GM12878 (cell line): ENCODE data around the gene LCOR. TPM values are rescaled to one million over a fixed set of nuclear protein-coding genes. Genes with fewer than 3 reads are reported as not detected.

Experiments
- ATAC-seq: fragments of 200-7000 bp; cut with Tn5 transposase; 3 replicates; pipeline ENCODE4 v1.9.1; 2020; ENCODE audit warnings: mild to moderate bottlenecking, moderate library complexity
- BruUV-seq: library from RNA; stranded (reverse); fragments of 400-500 nt; replicated peaks from 2 replicates; lab custom pipeline; 2021; lab: Mats Ljungman, UMichigan
- CTCF ChIA-PET: fragments of 300-600 bp; sonication (Branson Sonifier 250); formaldehyde crosslinking; extraction: SDS; loops from one replicate; lab custom pipeline; 2021; ENCODE audit warnings: inconsistent platforms; lab: Yijun Ruan, JAX
- POLR2A ChIA-PET: fragments of 350-600 bp; formaldehyde crosslinking; extraction: SDS; loops from one replicate; lab custom pipeline; 2021; ENCODE audit warnings: inconsistent platforms; lab: Charles Lee
- RAD21 ChIA-PET: fragments of 300-600 bp; sonication (Branson Sonifier 250); formaldehyde crosslinking; loops from one replicate; lab custom pipeline; 2023; ENCODE audit warnings: antibody characterized with exemption; ENCODE audit not compliant: unreplicated experiment; lab: Charles Lee
- SMC1A ChIA-PET: fragments of 300-600 bp; sonication (Branson Sonifier 250); formaldehyde crosslinking; loops from one replicate; lab custom pipeline; 2023; ENCODE audit not compliant: unreplicated experiment, uncharacterized antibody; lab: Charles Lee
- DNase-seq: peaks from one replicate; pipeline ENCODE4 v3.0.0-alpha.2; 2011; ENCODE audit warnings: low read depth, low spot score
- FAIRE-seq: peaks from 3 replicates; lab custom pipeline; 2011; peaks lifted over from hg19 to GRCh38; lab: Jason Lieb, UNC
- H2AFZ ChIP-seq: 2 replicates; pipeline ENCODE4 v1.6.0; 2011; ENCODE audit warnings: low read depth, low read length, control low read depth; ENCODE audit not compliant: control insufficient read depth
- H3K27ac ChIP-seq: 2 replicates; pipeline ENCODE4 v1.5.1; 2011; ENCODE audit warnings: control low read depth; ENCODE audit not compliant: control insufficient read depth, insufficient read depth
- H3K27me3 ChIP-seq, 2 experiments: replicated peaks in 1 of 2; 2 replicates each; pipeline versions ENCODE4 v1.6.0 to v1.6.1; 2011; ENCODE audit warnings: low read length in 1 of 2; ENCODE audit not compliant: control insufficient read depth in 2 of 2, insufficient read depth in 2 of 2
- H3K36me3 ChIP-seq, 2 experiments: 2 replicates each; pipeline ENCODE4 v1.5.1; 2011; ENCODE audit warnings: low read length in 1 of 2; ENCODE audit not compliant: control insufficient read depth in 2 of 2, insufficient read depth in 2 of 2
- H3K4me1 ChIP-seq: 2 replicates; pipeline ENCODE4 v1.6.1; 2011; ENCODE audit warnings: mild to moderate bottlenecking, low read length, moderate library complexity, mixed read lengths; ENCODE audit not compliant: control insufficient read depth, insufficient read depth
- H3K4me2 ChIP-seq: 2 replicates; pipeline ENCODE4 v1.6.0; 2011; ENCODE audit warnings: control low read depth; ENCODE audit not compliant: control insufficient read depth, insufficient read depth
- H3K4me3 ChIP-seq: fragments of 200-600 bp; sonication (generic); 2 replicates; pipeline ENCODE4 v1.5.1; 2016
- H3K79me2 ChIP-seq: 2 replicates; pipeline ENCODE4 v1.6.0; 2011; ENCODE audit warnings: low read length; ENCODE audit not compliant: control insufficient read depth, insufficient read depth
- H3K9ac ChIP-seq: 2 replicates; pipeline ENCODE4 v1.8.0; 2011; ENCODE audit warnings: low read length, control low read depth, mixed read lengths; ENCODE audit not compliant: control insufficient read depth, insufficient read depth
- H3K9me3 ChIP-seq: replicated peaks from 3 replicates; pipeline ENCODE4 v1.5.1; 2011; ENCODE audit warnings: mild to moderate bottlenecking, low read length; ENCODE audit not compliant: control insufficient read depth, insufficient read depth
- H4K20me1 ChIP-seq: 2 replicates; pipeline ENCODE4 v1.6.0; 2011; ENCODE audit not compliant: control insufficient read depth, insufficient read depth
- BCL11A ChIP-seq: IDR thresholded peaks from 2 replicates; pipeline ENCODE4 v1.6.1; 2011; ENCODE audit warnings: low read depth, low read length
- BHLHE40 ChIP-seq, 2 experiments: fragments of 450-650 bp in 1 of 2; IDR thresholded peaks; 2 replicates each; pipeline ENCODE4 v1.6.1; 2011 to 2017; ENCODE audit warnings: low read depth in 2 of 2, borderline replicate concordance in 1 of 2, improper control_type of control experiment in 1 of 2, low read length in 1 of 2, mild to moderate bottlenecking in 1 of 2
- CHD1 ChIP-seq: IDR thresholded peaks from 2 replicates; pipeline ENCODE4 v1.6.1; 2012; ENCODE audit warnings: low read depth, low read length, improper control_type of control experiment
- EGR1 ChIP-seq, 2 experiments: IDR thresholded peaks; 1 replicate in 1 of 2; 2 replicates in 1 of 2; pipeline ENCODE4 v1.6.1; 2011 to 2012; ENCODE audit warnings: low read depth in 2 of 2, low read length in 2 of 2, borderline replicate concordance in 1 of 2, mild to moderate bottlenecking in 1 of 2, moderate library complexity in 1 of 2
- ESRRA ChIP-seq: IDR thresholded peaks from 2 replicates; pipeline ENCODE4 v1.6.1; 2012; ENCODE audit warnings: mild to moderate bottlenecking, low read length, improper control_type of control experiment
- FOS ChIP-seq: IDR thresholded peaks from 3 replicates; pipeline ENCODE4 v1.6.1; 2011; ENCODE audit warnings: borderline replicate concordance; ENCODE audit not compliant: insufficient read length; ENCODE audit errors: extremely low read depth
- HDGF ChIP-seq: fragments of 450-650 bp; IDR thresholded peaks from 2 replicates; pipeline ENCODE4 v1.6.1; 2016; ENCODE audit warnings: antibody characterized with exemption
- MXI1 ChIP-seq: fragments of 150-350 bp; IDR thresholded peaks from 2 replicates; pipeline ENCODE4 v1.6.1; 2011; ENCODE audit warnings: low read depth, mild to moderate bottlenecking, inconsistent platforms, low read length, improper control_type of control experiment
- RBBP5 ChIP-seq: fragments of 200-600 bp; sonication (generic); conservative IDR thresholded peaks from 2 replicates; pipeline ENCODE4 v1.6.1; 2016
- RUNX3 ChIP-seq: IDR thresholded peaks from 2 replicates; pipeline ENCODE4 v1.6.1; 2012; ENCODE audit warnings: low read length, inconsistent platforms
- SMAD5 ChIP-seq: IDR thresholded peaks from 2 replicates; pipeline ENCODE4 v1.6.1; 2016; ENCODE audit warnings: antibody characterized with exemption, low read depth
- ZBED1 ChIP-seq: IDR thresholded peaks from 2 replicates; pipeline ENCODE4 v1.6.1; 2016; ENCODE audit warnings: borderline replicate concordance
- ZNF207 ChIP-seq: fragments of 450-650 bp; IDR thresholded peaks from 2 replicates; pipeline ENCODE4 v1.6.1; 2014; ENCODE audit warnings: antibody characterized with exemption, mild to moderate bottlenecking, borderline replicate concordance
- WGBS: methylation state at CpG from one replicate; pipeline ENCODE4 v1.1.6; 2016; ENCODE audit warnings: low lambda C conversion rate; ENCODE audit not compliant: insufficient replicate concordance, insufficient coverage; ENCODE audit errors: missing lambda C conversion rate; 5-methylcytosine and 5-hydroxymethylcytosine counted together
- in situ Hi-C: fragments of 300-500 bp; cut with MboI; formaldehyde crosslinking; loops from 9 replicates; pipeline ENCODE4 v1.14.3; 2018; ENCODE audit warnings: mixed read lengths
- intact Hi-C: fragments of 100-400 bp; cut with micrococcal nuclease; formaldehyde crosslinking; loops from one replicate; pipeline ENCODE4 v1.14.2; 2022; ENCODE audit not compliant: unreplicated experiment
- polyA plus RNA-seq, 11 experiments: library from polyadenylated mRNA; depleted of rRNA in 4 of 11; unstranded in 6 of 11; stranded (reverse) in 5 of 11; fragments of >200 nt; fragmentation: Nextera tagmentation in 4 of 11; fragmentation: Illumina TruSeq in 1 of 11; extraction: Ambion mirVana in 4 of 11; extraction: Trizol in 1 of 11; gene quantifications; 1 replicate in 1 of 11; 2 replicates in 10 of 11; pipeline versions ENCODE4 v1.2.1 to v1.2.3, GENCODE V29; 2011 to 2016; ENCODE audit warnings: inconsistent platforms in 2 of 11, missing spikeins in 2 of 11, low read depth in 1 of 11
- total RNA-seq, 4 experiments: library from RNA; depleted of rRNA in 3 of 4; stranded (reverse); fragments of >200 nt in 3 of 4; fragmentation: Illumina TruSeq in 1 of 4; extraction: Trizol in 1 of 4; gene quantifications; 2 replicates each; pipeline versions ENCODE4 v1.2.1 to v1.2.3, GENCODE V29; 2013 to 2021
- TF ChIP-seq, protein P1 (sequence below): IDR thresholded peaks from 2 replicates; pipeline ENCODE4 v1.6.1; 2011; ENCODE audit warnings: low read depth, mild to moderate bottlenecking, low read length, moderate library complexity, borderline replicate concordance; ENCODE audit errors: extremely low read depth
- TF ChIP-seq, protein P2 (sequence below): fragments of 150-350 bp; IDR thresholded peaks from 2 replicates; pipeline ENCODE4 v1.6.1; 2014; ENCODE audit warnings: mild to moderate bottlenecking, low read depth, low read length
- TF ChIP-seq, protein P3 (sequence below): IDR thresholded peaks from 2 replicates; pipeline ENCODE4 v1.6.1; 2012; ENCODE audit warnings: mild to moderate bottlenecking, low read depth, low read length
- TF ChIP-seq, protein P4 (sequence below): IDR thresholded peaks from 2 replicates; pipeline ENCODE4 v1.6.1; 2011; ENCODE audit warnings: borderline replicate concordance, low read depth, mild to moderate bottlenecking, moderate library complexity, low read length; ENCODE audit not compliant: insufficient read depth, poor library complexity, severe bottlenecking

LCOR gene
- total and polyA plus RNA-seq, 10 of the 15 experiments (the other 5 are each of a cell fraction or from before 2014, with no cell fraction given) = 1.6 to 22.0 (median 13.2) TPM

DNA sequence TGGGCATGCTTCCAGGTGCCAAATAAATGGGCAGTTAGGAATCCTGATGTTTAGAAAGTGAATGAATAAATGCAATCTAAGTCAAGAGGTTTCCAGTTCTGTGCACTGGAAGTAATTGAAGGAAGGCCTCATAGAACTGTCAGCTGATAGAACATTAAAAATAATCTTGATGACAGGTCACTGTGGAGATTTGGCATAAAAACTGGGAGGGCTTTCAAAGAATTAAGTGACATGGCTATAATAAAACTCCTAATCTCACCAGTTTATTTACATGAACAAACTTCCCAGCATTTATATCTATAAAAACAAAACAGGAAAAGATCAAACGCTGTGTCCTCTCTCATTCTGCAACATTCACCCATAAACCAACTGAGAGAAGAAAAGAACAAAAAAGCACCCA lies 183.1 kb downstream of the LCOR start:
- Histone ChIP-seq H3K9me3 (no peaks in the 10 kb centered on the region; the same call in 2 of the 3 replicates), H3K4me1 (peaks cover 14% of the 10 kb centered on the region), H3K27me3 (no peaks in the 10 kb centered on the region), H3K79me2 (no peaks in the 10 kb centered on the region), H3K36me3 (no peaks in the 10 kb centered on the region), H4K20me1 (no peaks in the 10 kb centered on the region), H3K4me2 (no peak overlapping the region), H2AFZ (no peak overlapping the region), H3K9ac (no peak overlapping the region), H3K4me3 (no peak overlapping the region), H3K27ac (no peak overlapping the region)
- FAIRE-seq (no peak), ATAC-seq (no peak), DNase-seq (no peak)
- no TSS peak for BruUV-seq
- ChIA-PET CTCF (interaction anchor here (1.7 to 4.7 kb wide), 2 partner anchors 9 to 37 kb away, joined by 4 to 27 read pairs; no protein-coding TSS in a partner anchor), SMC1A (interaction anchor here (1.2 kb wide), 2 partner anchors 10 to 30 kb away, joined by 3 read pairs; no protein-coding TSS in a partner anchor), RAD21 (interaction anchor here (1.0 kb wide), 1 partner anchor 10 kb away, joined by 4 read pairs; no protein-coding TSS in a partner anchor), POLR2A (no interaction called here)
- TF ChIP-seq FOS (no peak), CHD1 (no peak), SMAD5 (no peak), RUNX3 (no peak), ESRRA (no peak), ZNF207 (no peak), ZBED1 (no peak), EGR1 (IDR thresholded peaks at IDR 0.05; ENCODE audit: borderline replicate concordance in 1 of 2, low read depth in 2 of 2, low read length in 2 of 2) (no peak), RBBP5 (no peak), BCL11A (no peak), MXI1 (no peak), HDGF (no peak), BHLHE40 (IDR thresholded peaks at IDR 0.05; ENCODE audit: borderline replicate concordance in 1 of 2, low read depth in 2 of 2, low read length in 1 of 2) (no peak)
- TF ChIP-seq, protein P1, sequence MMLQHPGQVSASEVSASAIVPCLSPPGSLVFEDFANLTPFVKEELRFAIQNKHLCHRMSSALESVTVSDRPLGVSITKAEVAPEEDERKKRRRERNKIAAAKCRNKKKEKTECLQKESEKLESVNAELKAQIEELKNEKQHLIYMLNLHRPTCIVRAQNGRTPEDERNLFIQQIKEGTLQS = no peak
- TF ChIP-seq, protein P2, sequence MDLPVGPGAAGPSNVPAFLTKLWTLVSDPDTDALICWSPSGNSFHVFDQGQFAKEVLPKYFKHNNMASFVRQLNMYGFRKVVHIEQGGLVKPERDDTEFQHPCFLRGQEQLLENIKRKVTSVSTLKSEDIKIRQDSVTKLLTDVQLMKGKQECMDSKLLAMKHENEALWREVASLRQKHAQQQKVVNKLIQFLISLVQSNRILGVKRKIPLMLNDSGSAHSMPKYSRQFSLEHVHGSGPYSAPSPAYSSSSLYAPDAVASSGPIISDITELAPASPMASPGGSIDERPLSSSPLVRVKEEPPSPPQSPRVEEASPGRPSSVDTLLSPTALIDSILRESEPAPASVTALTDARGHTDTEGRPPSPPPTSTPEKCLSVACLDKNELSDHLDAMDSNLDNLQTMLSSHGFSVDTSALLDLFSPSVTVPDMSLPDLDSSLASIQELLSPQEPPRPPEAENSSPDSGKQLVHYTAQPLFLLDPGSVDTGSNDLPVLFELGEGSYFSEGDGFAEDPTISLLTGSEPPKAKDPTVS = no peak
- TF ChIP-seq, protein P3, sequence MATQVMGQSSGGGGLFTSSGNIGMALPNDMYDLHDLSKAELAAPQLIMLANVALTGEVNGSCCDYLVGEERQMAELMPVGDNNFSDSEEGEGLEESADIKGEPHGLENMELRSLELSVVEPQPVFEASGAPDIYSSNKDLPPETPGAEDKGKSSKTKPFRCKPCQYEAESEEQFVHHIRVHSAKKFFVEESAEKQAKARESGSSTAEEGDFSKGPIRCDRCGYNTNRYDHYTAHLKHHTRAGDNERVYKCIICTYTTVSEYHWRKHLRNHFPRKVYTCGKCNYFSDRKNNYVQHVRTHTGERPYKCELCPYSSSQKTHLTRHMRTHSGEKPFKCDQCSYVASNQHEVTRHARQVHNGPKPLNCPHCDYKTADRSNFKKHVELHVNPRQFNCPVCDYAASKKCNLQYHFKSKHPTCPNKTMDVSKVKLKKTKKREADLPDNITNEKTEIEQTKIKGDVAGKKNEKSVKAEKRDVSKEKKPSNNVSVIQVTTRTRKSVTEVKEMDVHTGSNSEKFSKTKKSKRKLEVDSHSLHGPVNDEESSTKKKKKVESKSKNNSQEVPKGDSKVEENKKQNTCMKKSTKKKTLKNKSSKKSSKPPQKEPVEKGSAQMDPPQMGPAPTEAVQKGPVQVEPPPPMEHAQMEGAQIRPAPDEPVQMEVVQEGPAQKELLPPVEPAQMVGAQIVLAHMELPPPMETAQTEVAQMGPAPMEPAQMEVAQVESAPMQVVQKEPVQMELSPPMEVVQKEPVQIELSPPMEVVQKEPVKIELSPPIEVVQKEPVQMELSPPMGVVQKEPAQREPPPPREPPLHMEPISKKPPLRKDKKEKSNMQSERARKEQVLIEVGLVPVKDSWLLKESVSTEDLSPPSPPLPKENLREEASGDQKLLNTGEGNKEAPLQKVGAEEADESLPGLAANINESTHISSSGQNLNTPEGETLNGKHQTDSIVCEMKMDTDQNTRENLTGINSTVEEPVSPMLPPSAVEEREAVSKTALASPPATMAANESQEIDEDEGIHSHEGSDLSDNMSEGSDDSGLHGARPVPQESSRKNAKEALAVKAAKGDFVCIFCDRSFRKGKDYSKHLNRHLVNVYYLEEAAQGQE = no peak
- TF ChIP-seq, protein P4, sequence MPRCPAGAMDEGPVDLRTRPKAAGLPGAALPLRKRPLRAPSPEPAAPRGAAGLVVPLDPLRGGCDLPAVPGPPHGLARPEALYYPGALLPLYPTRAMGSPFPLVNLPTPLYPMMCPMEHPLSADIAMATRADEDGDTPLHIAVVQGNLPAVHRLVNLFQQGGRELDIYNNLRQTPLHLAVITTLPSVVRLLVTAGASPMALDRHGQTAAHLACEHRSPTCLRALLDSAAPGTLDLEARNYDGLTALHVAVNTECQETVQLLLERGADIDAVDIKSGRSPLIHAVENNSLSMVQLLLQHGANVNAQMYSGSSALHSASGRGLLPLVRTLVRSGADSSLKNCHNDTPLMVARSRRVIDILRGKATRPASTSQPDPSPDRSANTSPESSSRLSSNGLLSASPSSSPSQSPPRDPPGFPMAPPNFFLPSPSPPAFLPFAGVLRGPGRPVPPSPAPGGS = no peak
- in situ Hi-C loops (no loop called here), intact Hi-C loops (no loop called here)
- WGBS = 56% methylated on average over 1 of the region's 1 CpG
